IPS-15b (cell line): ENCODE measurements around the gene PRKCI.
"Not testable (repeated sequence)": the region's sequence is repeated elsewhere in the genome, so short reads cannot be mapped to it uniquely, and the experiment has no call there.

Experiments used
- H3K27me3 ChIP-seq: one replicate; pipeline ENCODE4 v1.6.1; 2013; ENCODE audit warnings: low read length; ENCODE audit not compliant: control insufficient read depth, insufficient read depth
- H3K36me3 ChIP-seq: one replicate; pipeline ENCODE4 v1.6.1; 2013; ENCODE audit warnings: low read length; ENCODE audit not compliant: control insufficient read depth, insufficient read depth
- H3K4me1 ChIP-seq: one replicate; pipeline ENCODE4 v1.6.1; 2013; ENCODE audit warnings: mild to moderate bottlenecking, low read length; ENCODE audit not compliant: control insufficient read depth, insufficient read depth
- H3K4me3 ChIP-seq: one replicate; pipeline ENCODE4 v1.5.1; 2013; ENCODE audit warnings: low read depth, low read length
- H3K9ac ChIP-seq: one replicate; pipeline ENCODE4 v1.6.1; 2013; ENCODE audit warnings: low read depth, mild to moderate bottlenecking, low read length
- H3K9me3 ChIP-seq: one replicate; pipeline ENCODE4 v1.6.1; 2013; ENCODE audit warnings: mild to moderate bottlenecking, low read length; ENCODE audit not compliant: control insufficient read depth, insufficient read depth

Gene PRKCI

DNA sequence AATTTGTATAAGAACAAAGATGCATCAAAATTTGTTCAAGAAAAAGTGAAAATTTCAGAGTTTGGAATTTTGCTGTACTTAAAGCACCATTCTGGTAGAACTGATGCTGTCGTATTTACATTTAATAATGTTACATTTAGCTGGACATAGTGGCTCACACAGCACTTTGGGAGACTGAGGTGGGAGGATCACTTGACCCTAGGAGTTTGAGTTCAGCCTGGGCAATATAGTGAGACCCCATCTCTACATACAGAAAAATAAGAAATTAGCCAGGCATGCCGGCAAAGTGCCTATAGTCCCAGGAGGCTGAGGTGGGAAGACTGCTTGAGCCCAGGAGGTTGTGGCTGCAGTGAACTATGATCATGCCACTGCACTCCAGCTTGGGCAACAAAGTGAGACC, 83.8 kb downstream of the PRKCI start:
- H3K27me3 ChIP-seq, result no peaks in the 10 kb centered on the region
- no peaks in the 10 kb centered on the region for H3K9me3 ChIP-seq
- H3K36me3 ChIP-seq, result no peaks in the 10 kb centered on the region
- H3K4me1 ChIP-seq, result peaks cover 10% of the 10 kb centered on the region
- H3K4me3 ChIP-seq, result no peak overlapping the region
- H3K9ac ChIP-seq, result no peak overlapping the region

DNA sequence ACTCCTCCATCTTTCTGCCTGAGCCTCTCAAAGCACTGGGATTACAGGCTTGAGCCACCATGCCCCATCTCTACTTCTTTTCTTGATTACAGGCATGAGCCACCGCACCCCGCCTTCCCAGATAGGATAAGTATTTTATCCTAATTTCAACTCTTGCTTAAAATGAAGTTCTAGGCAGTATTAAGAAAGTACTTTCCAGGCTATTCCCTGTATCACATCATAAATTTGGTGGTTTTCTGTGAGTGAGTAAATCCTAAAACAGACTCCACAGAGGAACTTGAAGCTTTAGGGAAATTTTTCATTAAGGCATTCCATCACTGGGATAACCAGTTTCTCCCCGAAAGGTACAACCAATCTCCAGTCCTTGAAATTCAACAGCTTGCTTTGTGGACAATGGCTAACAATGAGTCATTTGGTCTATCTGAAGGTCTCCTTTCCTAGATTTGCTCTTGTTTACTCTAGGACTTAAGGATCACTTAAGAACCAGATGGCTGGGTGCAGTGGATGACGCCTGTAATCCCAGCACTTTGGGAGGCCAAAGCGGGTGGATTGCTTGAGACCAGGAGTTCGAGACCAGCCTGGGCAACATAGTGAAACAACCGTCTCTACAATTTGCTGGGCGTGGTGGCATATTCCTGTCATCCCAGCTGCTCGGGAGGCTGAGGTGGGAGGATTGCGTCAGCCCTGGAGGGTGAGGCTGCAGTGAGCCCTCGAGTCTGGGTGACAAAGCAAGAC, 85.6 kb downstream of the PRKCI start:
- Histone ChIP-seq H3K9ac (no peak overlapping the region), H3K27me3 (no peaks in the 10 kb centered on the region), H3K9me3 (no peaks in the 10 kb centered on the region), H3K4me1 (peaks cover 10% of the 10 kb centered on the region), H3K36me3 (no peaks in the 10 kb centered on the region), H3K4me3 (no peak overlapping the region)

DNA sequence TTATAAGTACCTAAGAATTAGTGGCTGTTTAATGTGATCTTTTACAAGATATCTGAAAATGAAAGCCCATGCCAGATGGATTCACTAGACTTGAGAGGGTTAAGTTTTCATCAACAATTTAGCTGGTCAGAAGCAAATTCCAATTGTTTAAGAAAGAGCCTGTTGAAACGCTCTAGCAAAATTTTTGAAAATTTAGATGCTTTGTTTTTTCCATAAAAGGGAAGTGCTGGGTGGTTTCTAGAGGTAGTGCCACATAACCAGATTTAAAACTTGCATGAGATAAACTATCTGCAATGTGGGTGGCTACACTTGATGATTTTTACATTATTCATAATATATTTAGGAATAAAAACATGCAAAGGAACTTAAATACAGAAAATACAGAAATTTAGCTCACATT, 86.8 kb downstream of the PRKCI start:
- Histone ChIP-seq H3K4me3 (no peak overlapping the region), H3K9ac (no peak overlapping the region), H3K4me1 (peaks cover 10% of the 10 kb centered on the region), H3K9me3 (no peaks in the 10 kb centered on the region), H3K36me3 (no peaks in the 10 kb centered on the region), H3K27me3 (no peaks in the 10 kb centered on the region)

DNA sequence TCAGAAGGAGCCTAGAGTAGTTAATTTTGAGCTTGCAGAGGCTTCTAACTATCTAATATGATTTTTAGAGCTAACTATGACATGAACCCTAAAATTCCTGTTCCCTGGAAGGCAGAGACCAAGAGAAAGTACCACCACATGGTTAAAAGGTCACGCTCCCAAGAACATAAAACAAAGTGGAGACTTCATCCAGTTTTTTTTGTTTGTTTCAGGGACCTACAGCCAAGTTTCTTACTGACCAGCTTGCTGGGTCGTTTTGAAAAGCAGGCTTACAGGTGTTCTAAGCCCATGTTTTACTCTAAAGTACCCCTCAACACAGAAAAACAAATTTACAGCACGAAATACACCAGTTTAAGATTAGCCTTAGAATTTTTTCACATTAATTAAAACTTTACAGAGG, 95.7 kb downstream of the PRKCI start:
- Histone ChIP-seq H3K4me1 (peaks cover 2% of the 10 kb centered on the region), H3K27me3 (peaks cover 6% of the 10 kb centered on the region), H3K36me3 (no peaks in the 10 kb centered on the region), H3K9me3 (no peaks in the 10 kb centered on the region), H3K4me3 (no peak overlapping the region), H3K9ac (no peak overlapping the region)

DNA sequence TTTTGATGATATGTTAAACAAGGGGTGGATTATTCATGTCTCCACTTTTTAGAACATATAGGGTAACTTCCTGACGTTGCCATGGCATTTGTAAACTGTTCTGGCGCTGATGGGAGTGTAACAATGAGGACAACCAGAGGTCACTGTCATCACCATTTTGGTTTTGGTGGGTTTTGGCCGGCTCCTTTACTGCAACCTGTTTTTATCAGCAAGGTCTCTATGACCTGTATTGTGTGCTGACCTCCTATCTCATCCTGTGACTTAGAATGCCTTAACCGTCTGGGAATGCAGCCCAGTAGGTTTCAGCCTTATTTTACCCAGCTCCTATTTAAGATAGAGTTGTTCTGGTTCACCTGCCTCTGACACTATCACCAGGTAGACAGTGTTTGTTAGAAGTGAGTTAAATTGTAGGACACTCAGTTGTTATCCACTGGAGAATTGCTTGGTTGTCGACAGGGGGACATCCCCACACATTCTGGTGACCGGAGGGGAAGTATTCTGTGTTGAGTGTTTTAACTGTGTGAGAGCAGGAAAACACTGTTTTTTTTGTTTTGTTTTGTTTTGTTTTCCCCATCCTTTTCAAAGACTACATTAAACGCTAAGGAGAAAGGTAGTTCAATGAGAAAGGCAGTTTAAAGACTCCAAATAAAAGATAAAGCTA, 98.4 kb downstream of the PRKCI start:
- Histone ChIP-seq H3K27me3 (peaks cover 6% of the 10 kb centered on the region), H3K36me3 (no peaks in the 10 kb centered on the region), H3K4me3 (no peak overlapping the region), H3K9ac (no peak overlapping the region), H3K4me1 (peaks cover 6% of the 10 kb centered on the region), H3K9me3 (no peaks in the 10 kb centered on the region)

DNA sequence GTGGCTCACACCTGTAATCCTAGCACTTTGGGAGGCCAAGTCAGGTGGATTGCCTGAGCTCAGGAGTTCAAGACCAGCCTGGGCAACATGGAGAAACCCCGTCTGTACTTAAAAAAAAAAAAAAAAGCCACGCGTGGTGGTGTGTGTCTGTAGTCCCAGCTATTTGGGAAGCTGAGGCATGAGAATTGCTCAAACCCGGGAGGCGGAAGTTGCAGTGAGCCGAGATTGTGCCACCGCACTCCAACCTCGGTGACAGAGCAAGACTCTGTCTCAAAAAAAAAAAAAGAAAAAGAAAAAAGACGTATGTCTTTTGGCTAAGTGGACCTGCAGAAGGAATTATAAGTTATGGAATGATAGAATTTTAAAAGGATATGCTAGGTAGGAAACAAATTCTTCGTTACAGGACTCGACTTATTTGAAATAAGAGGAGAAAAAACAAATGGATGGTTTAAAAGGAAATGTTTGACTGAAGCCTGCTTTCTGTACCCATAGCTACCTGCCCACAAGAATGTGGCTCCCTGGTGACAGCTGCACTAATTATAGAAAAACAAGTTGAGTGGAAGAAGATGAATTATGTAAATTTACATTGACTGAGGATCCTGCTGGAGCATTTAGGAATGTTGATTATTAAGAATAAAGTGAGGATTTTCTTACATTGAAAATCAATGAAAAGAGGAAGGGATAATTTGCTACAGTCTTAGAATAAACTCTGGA, 99.3 kb downstream of the PRKCI start:
- Histone ChIP-seq H3K9ac (no peak overlapping the region), H3K4me1 (peaks cover 6% of the 10 kb centered on the region), H3K27me3 (peaks cover 6% of the 10 kb centered on the region), H3K4me3 (no peak overlapping the region), H3K36me3 (no peaks in the 10 kb centered on the region), H3K9me3 (no peaks in the 10 kb centered on the region)

DNA sequence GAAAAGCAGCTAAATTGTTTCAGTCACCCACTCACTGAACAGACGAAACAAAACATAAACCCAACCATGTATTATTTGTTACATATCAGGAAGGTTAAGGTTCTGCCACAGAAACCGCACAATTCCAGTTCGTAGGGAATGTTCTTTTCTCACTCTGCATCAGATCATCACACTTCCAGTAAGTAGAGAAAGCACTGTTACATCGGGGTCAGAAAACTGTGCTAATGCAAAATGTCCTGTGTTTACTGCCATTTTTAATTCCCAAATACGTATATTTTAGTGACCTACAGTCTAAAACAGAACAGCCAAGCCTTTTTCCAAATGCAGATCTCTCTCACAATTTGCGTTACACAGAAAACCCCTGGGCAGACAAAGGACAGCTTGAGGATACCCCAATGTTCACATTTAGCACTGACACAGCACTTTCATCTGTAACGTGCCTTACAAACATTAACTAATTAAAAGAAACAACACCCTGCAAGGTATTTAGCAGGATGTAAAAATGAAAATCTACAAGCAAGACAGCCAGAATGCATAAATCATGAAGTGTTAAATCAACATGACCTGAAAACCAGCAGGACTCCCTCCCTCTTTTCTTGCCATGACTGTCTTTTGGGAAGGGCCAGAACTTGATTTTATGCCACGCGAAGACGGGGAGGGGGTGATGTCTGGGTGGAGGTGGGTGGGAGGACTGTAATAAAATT, 100.5 kb downstream of the PRKCI start:
- H3K4me3 ChIP-seq, result no peak overlapping the region
- peaks cover 4% of the 10 kb centered on the region for H3K27me3 ChIP-seq
- peaks cover 2% of the 10 kb centered on the region for H3K9me3 ChIP-seq
- H3K36me3 ChIP-seq, result no peaks in the 10 kb centered on the region
- no peak overlapping the region for H3K9ac ChIP-seq
- H3K4me1 ChIP-seq, result peaks cover 6% of the 10 kb centered on the region

DNA sequence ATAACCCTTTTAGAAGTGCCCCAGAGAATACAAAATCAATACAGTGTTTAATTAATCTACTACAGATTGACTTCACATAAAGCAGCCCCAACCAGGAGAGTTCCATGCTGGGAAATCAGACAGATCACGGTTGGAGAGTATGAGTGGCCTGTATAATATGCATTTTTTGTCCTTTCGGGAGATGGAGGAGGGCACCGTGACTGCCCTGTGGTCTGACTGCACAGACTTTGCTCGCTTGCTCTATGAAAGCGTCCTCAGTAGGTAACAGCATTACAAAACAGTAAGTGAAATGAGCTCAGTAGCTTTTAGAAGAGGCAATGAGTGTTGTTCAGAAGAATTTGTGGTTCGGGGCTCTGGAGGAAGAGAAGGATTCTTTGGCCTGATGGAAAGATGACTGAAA, 101.1 kb downstream of the PRKCI start:
- Histone ChIP-seq H3K9ac (no peak overlapping the region), H3K36me3 (no peaks in the 10 kb centered on the region), H3K27me3 (no peaks in the 10 kb centered on the region), H3K4me1 (peaks cover 6% of the 10 kb centered on the region), H3K4me3 (no peak overlapping the region), H3K9me3 (peaks cover 4% of the 10 kb centered on the region)

DNA sequence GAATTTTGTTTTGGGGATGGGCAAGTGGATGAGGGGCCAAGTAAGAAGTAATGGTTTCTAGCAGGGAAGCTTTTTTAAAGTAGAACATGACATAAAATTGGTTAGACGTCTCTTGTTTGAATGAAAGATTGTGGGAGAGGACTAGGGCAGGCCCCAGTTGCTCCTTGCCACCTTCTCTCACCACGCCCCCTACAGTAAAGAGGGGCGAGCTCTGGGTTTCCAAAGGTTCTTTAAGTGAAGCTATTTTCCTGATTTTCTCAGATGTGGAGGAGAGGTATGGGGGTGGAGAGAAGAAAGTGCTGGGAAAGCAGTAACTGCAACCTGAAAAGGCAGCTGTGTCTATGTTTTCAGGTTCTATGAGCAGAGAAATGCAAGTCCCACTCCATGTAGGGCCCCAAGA, 102.7 kb downstream of the PRKCI start:
- Histone ChIP-seq H3K4me3 (no peak overlapping the region), H3K4me1 (peaks cover 6% of the 10 kb centered on the region), H3K27me3 (no peaks in the 10 kb centered on the region), H3K36me3 (no peaks in the 10 kb centered on the region), H3K9ac (no peak overlapping the region), H3K9me3 (peaks cover 4% of the 10 kb centered on the region)

DNA sequence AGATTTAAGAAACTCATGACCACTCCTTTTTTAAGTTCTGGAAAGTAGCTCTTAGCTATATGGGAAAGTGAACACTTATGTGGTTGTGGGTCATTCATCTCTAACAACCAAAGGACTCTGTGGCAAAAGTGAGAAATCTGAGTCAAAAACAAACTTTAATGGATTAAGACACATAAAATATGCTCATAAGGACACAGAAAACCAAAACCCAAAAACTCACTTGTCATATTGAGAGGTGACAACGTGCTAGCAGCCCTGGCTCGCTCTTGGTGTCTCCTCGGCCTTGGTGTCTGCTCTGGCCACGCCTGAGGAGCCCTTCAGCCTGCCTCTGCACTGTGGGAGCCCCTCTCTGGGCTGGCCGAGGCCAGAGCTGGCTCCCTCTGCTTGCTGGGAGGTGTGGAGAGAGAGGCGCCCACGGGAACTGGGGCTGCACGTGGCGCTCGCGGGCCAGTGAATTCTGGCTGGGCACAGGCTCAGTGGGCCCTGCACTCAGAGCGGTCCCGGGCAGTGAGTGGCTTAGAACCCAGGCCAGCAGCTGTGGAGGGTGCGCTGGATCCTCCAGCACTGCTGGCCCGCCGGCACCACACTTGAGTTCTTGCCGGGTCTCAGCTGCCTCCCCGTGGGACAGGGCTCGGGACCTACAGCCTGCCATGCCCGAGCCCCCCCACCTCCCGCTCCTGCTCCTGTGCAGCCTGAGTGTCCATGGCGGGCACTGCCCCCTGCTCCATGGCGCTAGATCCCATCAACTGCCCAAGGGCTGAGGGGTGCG, 105.0 kb downstream of the PRKCI start:
- Histone ChIP-seq H3K4me1 (peaks cover 6% of the 10 kb centered on the region), H3K9me3 (peaks cover 4% of the 10 kb centered on the region), H3K4me3 (no peak overlapping the region), H3K9ac (no peak overlapping the region), H3K36me3 (no peaks in the 10 kb centered on the region), H3K27me3 (no peaks in the 10 kb centered on the region)

DNA sequence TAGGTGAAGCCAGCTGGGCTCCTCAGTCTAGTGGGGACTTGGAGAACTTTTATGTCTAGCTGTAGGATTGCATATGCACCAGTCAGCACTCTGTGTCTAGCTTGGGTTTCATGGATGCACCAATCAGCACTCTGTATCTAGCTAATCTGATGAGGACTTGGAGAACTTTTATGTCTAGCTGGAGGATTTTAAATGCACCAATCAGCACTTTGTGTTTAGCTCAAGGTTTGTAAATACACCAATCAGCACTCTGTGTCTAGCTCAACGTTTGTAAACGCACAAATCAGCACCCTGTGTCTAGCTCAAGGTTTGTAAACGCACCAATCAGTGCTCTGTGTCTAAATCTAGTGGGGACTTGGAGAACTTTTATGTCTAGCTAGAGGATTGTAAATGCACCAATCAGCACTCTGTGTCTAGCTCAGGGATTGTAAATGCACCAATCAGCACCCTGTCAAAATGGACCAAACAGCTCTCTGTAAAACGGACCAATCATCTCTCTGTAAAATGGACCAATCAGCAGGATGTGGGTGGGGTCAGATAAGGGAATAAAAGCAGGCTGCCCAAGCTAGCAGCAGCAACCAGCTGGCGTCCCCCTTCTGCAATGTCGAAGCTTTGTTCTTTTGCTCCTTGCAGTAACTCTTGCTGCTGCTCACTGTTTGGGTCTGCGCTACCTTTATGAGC, 105.8 kb downstream of the PRKCI start:
- not testable (repeated sequence) for H3K9ac ChIP-seq, H3K4me1 ChIP-seq, H3K36me3 ChIP-seq, H3K9me3 ChIP-seq, H3K27me3 ChIP-seq, H3K4me3 ChIP-seq
